H1 (cell line): Measurements from ENCODE around the gene STXBP4. TPM values are rescaled to one million over a fixed set of nuclear protein-coding genes. Genes with fewer than 3 reads are reported as not detected.

Experiments
- CTCF ChIA-PET: fragments of 300-600 bp; sonication (Branson Sonifier 250); formaldehyde crosslinking; loops from one replicate; lab custom pipeline; 2021; ENCODE audit not compliant: partially characterized antibody; lab: Charles Lee
- POLR2A ChIA-PET: fragments of 300-600 bp; sonication (Branson Sonifier 250); formaldehyde crosslinking; loops from one replicate; lab custom pipeline; 2021; ENCODE audit warnings: inconsistent platforms; ENCODE audit not compliant: partially characterized antibody; lab: Charles Lee
- DNase-seq, 2 experiments: peaks; one replicate each; pipeline versions ENCODE4 v3.0.0 to v3.0.0-alpha.2; 2010 to 2022; ENCODE audit warnings: low spot score in 2 of 2, low read depth in 1 of 2, mixed read lengths in 1 of 2
- FAIRE-seq: peaks from 2 replicates; lab custom pipeline; 2011; peaks lifted over from hg19 to GRCh38; lab: Jason Lieb, UNC
- H2AFZ ChIP-seq: 2 replicates; pipeline ENCODE4 v1.8.1; 2012; ENCODE audit warnings: low read length, inconsistent platforms
- H2AK5ac ChIP-seq: 2 replicates; pipeline ENCODE4 v1.6.1; 2013; ENCODE audit warnings: low read depth, low read length
- H2BK120ac ChIP-seq: replicated peaks from 2 replicates; pipeline ENCODE3; 2013; ENCODE audit warnings: low read depth, low read length, inconsistent platforms
- H2BK12ac ChIP-seq: 2 replicates; pipeline ENCODE4 v1.6.1; 2013; ENCODE audit warnings: low read depth, low read length
- H2BK15ac ChIP-seq: 2 replicates; pipeline ENCODE4 v1.6.1; 2013; ENCODE audit warnings: low read length
- H2BK20ac ChIP-seq: 2 replicates; pipeline ENCODE4 v1.6.1; 2013; ENCODE audit warnings: low read length
- H2BK5ac ChIP-seq: 2 replicates; pipeline ENCODE4 v1.6.1; 2013; ENCODE audit warnings: low read depth, low read length
- H3K14ac ChIP-seq: 2 replicates; pipeline ENCODE4 v1.6.1; 2013; ENCODE audit warnings: inconsistent platforms; ENCODE audit not compliant: insufficient read length
- H3K18ac ChIP-seq: 2 replicates; pipeline ENCODE4 v1.6.1; 2013; ENCODE audit warnings: low read length; ENCODE audit errors: extremely low read depth
- H3K23ac ChIP-seq: 2 replicates; pipeline ENCODE4 v1.6.1; 2013; ENCODE audit warnings: inconsistent platforms; ENCODE audit not compliant: insufficient read length
- H3K23me2 ChIP-seq: 2 replicates; pipeline ENCODE4 v1.6.1; 2013; ENCODE audit warnings: low read depth, low read length
- H3K27ac ChIP-seq: 2 replicates; pipeline ENCODE4 v1.6.1; 2011; ENCODE audit warnings: low read depth, low read length, inconsistent platforms
- H3K27me3 ChIP-seq, 4 experiments: replicated peaks in 1 of 4; 1 replicate in 1 of 4; 2 replicates in 3 of 4; pipeline versions ENCODE4 v1.6.1 to v1.8.1; 2011 to 2013; ENCODE audit warnings: low read length in 3 of 4, mild to moderate bottlenecking in 3 of 4, inconsistent platforms in 2 of 4, mixed read lengths in 2 of 4, moderate library complexity in 1 of 4; ENCODE audit not compliant: control insufficient read depth in 3 of 4, insufficient read depth in 3 of 4; ENCODE audit errors: extremely low read depth in 1 of 4
- H3K36me3 ChIP-seq, 4 experiments: 2 replicates each; pipeline versions ENCODE4 v1.6.1 to v1.8.1; 2011 to 2013; ENCODE audit warnings: mild to moderate bottlenecking in 4 of 4, low read length in 3 of 4, moderate library complexity in 2 of 4, control low read depth in 1 of 4, inconsistent platforms in 1 of 4; ENCODE audit not compliant: insufficient read depth in 4 of 4, control insufficient read depth in 2 of 4
- H3K4ac ChIP-seq: replicated peaks from 2 replicates; pipeline ENCODE3; 2013; ENCODE audit warnings: low read length, low read depth, mixed read lengths, inconsistent platforms; ENCODE audit not compliant: insufficient read length
- H3K4me1 ChIP-seq, 4 experiments: replicated peaks in 1 of 4; 1 replicate in 1 of 4; 2 replicates in 3 of 4; pipeline versions ENCODE4 v1.6.1 to v1.8.1; 2011 to 2013; ENCODE audit warnings: low read length in 3 of 4, inconsistent platforms in 2 of 4, mixed read lengths in 1 of 4; ENCODE audit not compliant: insufficient read depth in 4 of 4, control insufficient read depth in 3 of 4
- H3K4me2 ChIP-seq, 2 experiments: 2 replicates each; pipeline versions ENCODE4 v1.6.1 to v1.8.1; 2011 to 2013; ENCODE audit warnings: low read depth in 2 of 2, low read length in 2 of 2, control low read depth in 1 of 2, inconsistent platforms in 1 of 2, mild to moderate bottlenecking in 1 of 2; ENCODE audit not compliant: insufficient read depth in 1 of 2
- H3K4me3 ChIP-seq, 4 experiments: fragments of 200-600, 300-600 bp in 1 of 4; sonication (generic), shearing (Covaris generic), sonication (Bioruptor Twin) in 1 of 4; 2 replicates each; pipeline versions ENCODE4 v1.5.1 to v1.8.1; 2011 to 2016; ENCODE audit warnings: low read length in 4 of 4, low read depth in 3 of 4, control low read depth in 2 of 4, inconsistent platforms in 2 of 4, mild to moderate bottlenecking in 2 of 4, mixed read lengths in 1 of 4, moderate library complexity in 1 of 4; ENCODE audit not compliant: insufficient read depth in 2 of 4; ENCODE audit errors: extremely low read depth in 1 of 4
- H3K56ac ChIP-seq: replicated peaks from 2 replicates; pipeline ENCODE3; 2013; ENCODE audit warnings: low read depth, mild to moderate bottlenecking, mixed read lengths, low read length, inconsistent platforms; ENCODE audit not compliant: insufficient read length
- H3K79me1 ChIP-seq: 2 replicates; pipeline ENCODE4 v1.6.1; 2013; ENCODE audit warnings: low read depth, low read length, control low read depth
- H3K79me2 ChIP-seq, 2 experiments: 2 replicates each; pipeline versions ENCODE4 v1.6.1 to v1.8.1; 2012 to 2013; ENCODE audit warnings: low read length in 2 of 2, mild to moderate bottlenecking in 2 of 2, inconsistent platforms in 1 of 2; ENCODE audit not compliant: insufficient read depth in 2 of 2, control insufficient read depth in 1 of 2
- H3K9ac ChIP-seq, 4 experiments: replicated peaks in 1 of 4; 1 replicate in 1 of 4; 2 replicates in 3 of 4; pipeline versions ENCODE4 v1.6.1 to v1.8.1; 2011 to 2013; ENCODE audit warnings: low read depth in 3 of 4, low read length in 3 of 4, control low read depth in 2 of 4, mild to moderate bottlenecking in 2 of 4, moderate library complexity in 2 of 4, inconsistent platforms in 1 of 4; ENCODE audit errors: extremely low read depth in 1 of 4
- H3K9me3 ChIP-seq, 2 experiments: 2 replicates each; pipeline versions ENCODE4 v1.6.1 to v1.8.1; 2012 to 2013; ENCODE audit warnings: mild to moderate bottlenecking in 2 of 2, moderate library complexity in 2 of 2, control low read depth in 1 of 2, inconsistent platforms in 1 of 2, low read depth in 1 of 2, low read length in 1 of 2, mixed read lengths in 1 of 2; ENCODE audit not compliant: insufficient read depth in 2 of 2
- H4K20me1 ChIP-seq, 2 experiments: replicated peaks in 1 of 2; 2 replicates each; pipeline versions ENCODE3 to v1.8.1; 2011 to 2013; ENCODE audit warnings: inconsistent platforms in 2 of 2, low read length in 2 of 2, mild to moderate bottlenecking in 1 of 2; ENCODE audit not compliant: insufficient read depth in 2 of 2, control insufficient read depth in 1 of 2
- H4K5ac ChIP-seq: 2 replicates; pipeline ENCODE4 v1.6.1; 2013; ENCODE audit warnings: low read length, low read depth, mixed read lengths, inconsistent platforms; ENCODE audit not compliant: insufficient read length
- H4K8ac ChIP-seq: 2 replicates; pipeline ENCODE4 v1.8.0; 2013; ENCODE audit warnings: mild to moderate bottlenecking, moderate library complexity, low read length, inconsistent platforms; ENCODE audit not compliant: insufficient read depth; ENCODE audit errors: extremely low read depth
- H4K91ac ChIP-seq: replicated peaks from 2 replicates; pipeline ENCODE3; 2013; ENCODE audit warnings: low read length, mixed read lengths, inconsistent platforms; ENCODE audit not compliant: insufficient read length
- GTF2F1 ChIP-seq: IDR thresholded peaks from 2 replicates; pipeline ENCODE4 v1.6.1; 2012; ENCODE audit warnings: low read depth, low read length, improper control_type of control experiment, borderline replicate concordance
- MAX ChIP-seq: IDR thresholded peaks from 2 replicates; pipeline ENCODE4 v1.6.1; 2012; ENCODE audit warnings: inconsistent platforms
- SIN3A ChIP-seq, 2 experiments: IDR thresholded peaks in 1 of 2; conservative IDR thresholded peaks in 1 of 2; 2 replicates each; pipeline ENCODE4 v1.6.1; 2011 to 2012; ENCODE audit warnings: low read length in 2 of 2, improper control_type of control experiment in 1 of 2, low read depth in 1 of 2, mild to moderate bottlenecking in 1 of 2
- SIRT6 ChIP-seq: IDR thresholded peaks from one replicate; pipeline ENCODE4 v1.7.1; 2012; ENCODE audit warnings: low read length, inconsistent platforms
- TAF7 ChIP-seq: optimal IDR thresholded peaks from 2 replicates; pipeline ENCODE3; 2011; ENCODE audit warnings: low read depth, mild to moderate bottlenecking, inconsistent platforms, low read length, moderate library complexity, borderline replicate concordance
- YY1 ChIP-seq: IDR thresholded peaks from 2 replicates; pipeline ENCODE4 v1.6.1; 2011; ENCODE audit warnings: low read depth, mild to moderate bottlenecking, low read length
- WGBS, 2 experiments: shearing (Covaris generic) in 1 of 2; methylation state at CpG; one replicate each; pipeline versions ENCODE4 v1.1.6 to v1.1.7; 2013 to 2015; ENCODE audit warnings: low lambda C conversion rate in 2 of 2, mixed read lengths in 2 of 2, inconsistent platforms in 1 of 2, low coverage in 1 of 2, missing lambda C conversion rate in 1 of 2; ENCODE audit not compliant: insufficient replicate concordance in 2 of 2, insufficient coverage in 1 of 2, insufficient read length in 1 of 2; ENCODE audit errors: extremely low coverage in 1 of 2, missing lambda C conversion rate in 1 of 2; 5-methylcytosine and 5-hydroxymethylcytosine counted together
- polyA plus RNA-seq, 7 experiments: library from polyadenylated mRNA; depleted of rRNA in 3 of 7; stranded (reverse) in 5 of 7; unstranded in 2 of 7; fragments of >200 nt in 5 of 7; fragments of 200-250 nt in 2 of 7; gene quantifications; 1 replicate in 5 of 7; 2 replicates in 1 of 7; 4 replicates in 1 of 7; pipeline versions ENCODE4 v1.2.1 to v1.2.3, GENCODE V29; 2011 to 2013; ENCODE audit warnings: missing spikeins in 2 of 7, mixed read lengths in 2 of 7
- total RNA-seq: library from RNA; stranded (reverse); fragmentation: NEBNext Ultra II Directional; extraction: Animal tissue kit (Norgen Biotek cat#: 25700); gene quantifications from 2 replicates; pipeline ENCODE4 v1.2.1, GENCODE V29; 2021

Gene STXBP4
- total and polyA plus RNA-seq, 2 of the 8 experiments (the other 6 are each of a cell fraction or from before 2014, with no cell fraction given) = 3.2 to 18.5 TPM

DNA sequence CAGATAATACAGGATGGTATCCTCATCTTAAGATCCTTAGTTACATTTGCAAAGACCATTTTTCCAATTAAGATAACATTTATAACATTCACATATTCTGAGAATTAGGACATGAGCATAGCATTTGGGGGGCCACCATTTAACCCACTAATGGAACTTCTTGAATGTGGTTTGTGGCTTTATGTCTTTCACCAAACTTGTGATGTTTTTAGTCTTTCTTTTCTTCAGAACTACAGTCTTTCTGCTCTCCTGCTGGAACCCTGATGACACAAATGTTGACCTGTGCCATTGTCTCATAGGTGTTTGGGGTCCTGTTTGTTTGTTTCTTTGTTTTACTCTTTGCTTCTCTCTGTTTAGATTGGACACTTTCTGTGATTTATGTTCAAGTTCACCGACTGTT, 23.3 kb upstream of the STXBP4 start:
- no peaks in the 10 kb centered on the region for H3K79me2 ChIP-seq
- H2BK20ac ChIP-seq = no peak overlapping the region
- H3K27ac ChIP-seq = no peak overlapping the region
- no peak overlapping the region for H3K4me3 ChIP-seq
- POLR2A ChIA-PET = no interaction called here
- no peaks in the 10 kb centered on the region for H3K9me3 ChIP-seq
- no peaks in the 10 kb centered on the region for H4K20me1 ChIP-seq
- no peaks in the 10 kb centered on the region for H3K79me1 ChIP-seq
- no peak overlapping the region for H3K14ac ChIP-seq
- peaks cover 0 to 2% (median 0%) of the 10 kb centered on the region in 4 experiments; a peak in 1 of 7 replicates for H3K27me3 ChIP-seq
- 75% methylated on average over 1 of the region's 1 CpG; no CpG with 5 or more reads in 1 of the 2 experiments for WGBS, 2 experiments
- no peak overlapping the region for H2BK5ac ChIP-seq
- no peak overlapping the region for H3K23ac ChIP-seq
- no peak overlapping the region for H2AFZ ChIP-seq
- H3K23me2 ChIP-seq = no peaks in the 10 kb centered on the region; the same call in 1 of the 2 replicates
- H4K5ac ChIP-seq = no peak overlapping the region
- H2BK120ac ChIP-seq = no peak overlapping the region
- no peak overlapping the region for H2BK15ac ChIP-seq
- no peaks in the 10 kb centered on the region for H3K4me1 ChIP-seq
- no peak overlapping the region for H3K9ac ChIP-seq
- FAIRE-seq (no peak), DNase-seq (no peak)
- no peak overlapping the region for H2AK5ac ChIP-seq
- H3K36me3 ChIP-seq = peaks cover 12 to 46% (median 37%) of the 10 kb centered on the region in 4 experiments; a peak in 7 of 8 replicates
- CTCF ChIA-PET = interaction anchor here (0.7 kb wide), 1 partner anchor 12 kb away, joined by 5 read pairs; no protein-coding TSS in a partner anchor
- H4K8ac ChIP-seq = no peak overlapping the region
- H3K56ac ChIP-seq = no peak overlapping the region
- no peak overlapping the region for H4K91ac ChIP-seq
- TF ChIP-seq SIN3A (conservative IDR thresholded peaks at IDR 0.05 in 1 of 2, IDR thresholded peaks at IDR 0.05 in 1 of 2; ENCODE audit: low read depth in 1 of 2, low read length in 2 of 2) (no peak), SIRT6 (no peak), MAX (no peak), YY1 (no peak), GTF2F1 (no peak), TAF7 (no peak)
- H3K4me2 ChIP-seq = no peak overlapping the region
- no peak overlapping the region for H3K18ac ChIP-seq
- H2BK12ac ChIP-seq = no peak overlapping the region
- H3K4ac ChIP-seq = no peak overlapping the region
